Mesenchymal stem cell (in vitro differentiated cells and primary cell): ENCODE data around the gene VENTX.

Source experiments
- DNase-seq: peaks from one replicate; pipeline ENCODE4 v3.0.0-alpha.2; 2013
- H2AFZ ChIP-seq: one replicate; pipeline ENCODE4 v1.6.1; 2013; ENCODE audit warnings: low read depth, mild to moderate bottlenecking, control low read depth, inconsistent platforms, low read length, moderate library complexity
- H2AK5ac ChIP-seq: 2 replicates; pipeline ENCODE4 v1.6.1; 2013; ENCODE audit warnings: low read length, moderate library complexity, mild to moderate bottlenecking, inconsistent platforms; ENCODE audit not compliant: severe bottlenecking
- H2BK120ac ChIP-seq: one replicate; pipeline ENCODE4 v1.6.1; 2013; ENCODE audit warnings: low read depth, mild to moderate bottlenecking, inconsistent platforms, low read length, moderate library complexity
- H2BK12ac ChIP-seq, 2 experiments: one replicate each; pipeline ENCODE4 v1.6.1; 2013; ENCODE audit warnings: inconsistent platforms in 2 of 2, low read length in 2 of 2, mild to moderate bottlenecking in 2 of 2, moderate library complexity in 2 of 2, control low read depth in 1 of 2
- H2BK15ac ChIP-seq: one replicate; pipeline ENCODE4 v1.6.1; 2013; ENCODE audit warnings: mild to moderate bottlenecking, low read depth, inconsistent platforms; ENCODE audit not compliant: poor library complexity, severe bottlenecking
- H2BK5ac ChIP-seq: 2 replicates; pipeline ENCODE4 v1.6.1; 2013; ENCODE audit warnings: low read depth, mild to moderate bottlenecking, low read length, control low read depth, inconsistent platforms; ENCODE audit not compliant: poor library complexity, severe bottlenecking
- H3K14ac ChIP-seq, 2 experiments: one replicate each; pipeline ENCODE4 v1.6.1; 2013; ENCODE audit warnings: inconsistent platforms in 2 of 2, low read length in 2 of 2, control low read depth in 1 of 2, mild to moderate bottlenecking in 1 of 2, moderate library complexity in 1 of 2
- H3K18ac ChIP-seq, 2 experiments: one replicate each; pipeline ENCODE4 v1.6.1; 2013; ENCODE audit warnings: inconsistent platforms in 2 of 2, low read length in 2 of 2, control low read depth in 1 of 2, low read depth in 1 of 2, mild to moderate bottlenecking in 1 of 2
- H3K23ac ChIP-seq, 2 experiments: one replicate each; pipeline ENCODE4 v1.6.1; 2013; ENCODE audit warnings: inconsistent platforms in 2 of 2, low read length in 2 of 2, mild to moderate bottlenecking in 2 of 2, moderate library complexity in 2 of 2, control low read depth in 1 of 2
- H3K27ac ChIP-seq: 2 replicates; pipeline ENCODE4 v1.5.1; 2013; ENCODE audit warnings: mild to moderate bottlenecking, moderate library complexity, low read length, control low read depth, inconsistent platforms; ENCODE audit not compliant: poor library complexity, severe bottlenecking
- H3K27me3 ChIP-seq, 2 experiments: 2 replicates each; pipeline versions ENCODE4 v1.6.1 to v1.7.0; 2013; ENCODE audit warnings: low read length in 2 of 2, mild to moderate bottlenecking in 2 of 2, moderate library complexity in 2 of 2, control low read depth in 1 of 2, inconsistent platforms in 1 of 2; ENCODE audit not compliant: control insufficient read depth in 1 of 2, insufficient read depth in 1 of 2
- H3K36me3 ChIP-seq, 2 experiments: 2 replicates each; pipeline versions ENCODE4 v1.6.1 to v1.7.0; 2013; ENCODE audit warnings: low read length in 2 of 2, control low read depth in 1 of 2, inconsistent platforms in 1 of 2, low read depth in 1 of 2, mild to moderate bottlenecking in 1 of 2; ENCODE audit not compliant: insufficient read depth in 2 of 2, control insufficient read depth in 1 of 2
- H3K4ac ChIP-seq, 2 experiments: one replicate each; pipeline ENCODE4 v1.6.1; 2013; ENCODE audit warnings: inconsistent platforms in 2 of 2, low read length in 2 of 2, mild to moderate bottlenecking in 2 of 2, moderate library complexity in 2 of 2, control low read depth in 1 of 2, low read depth in 1 of 2
- H3K4me1 ChIP-seq: 2 replicates; pipeline ENCODE4 v1.6.1; 2013; ENCODE audit warnings: low read depth, low read length, control low read depth; ENCODE audit not compliant: control insufficient read depth, insufficient read depth
- H3K4me2 ChIP-seq: 2 replicates; pipeline ENCODE4 v1.6.1; 2013; ENCODE audit warnings: low read length, mild to moderate bottlenecking, inconsistent platforms; ENCODE audit not compliant: poor library complexity, severe bottlenecking
- H3K4me3 ChIP-seq, 2 experiments: 2 replicates each; pipeline versions ENCODE4 v1.5.1 to v1.7.0; 2013; ENCODE audit warnings: low read length in 2 of 2, mild to moderate bottlenecking in 2 of 2, control low read depth in 1 of 2, low read depth in 1 of 2; ENCODE audit not compliant: insufficient read depth in 1 of 2
- H3K79me1 ChIP-seq: replicated peaks from 2 replicates; pipeline ENCODE4 v1.6.1; 2013; ENCODE audit warnings: mild to moderate bottlenecking, control low read depth, low read length, inconsistent platforms; ENCODE audit not compliant: poor library complexity, severe bottlenecking
- H3K9ac ChIP-seq: 2 replicates; pipeline ENCODE4 v1.7.0; 2013; ENCODE audit warnings: mild to moderate bottlenecking, low read length, moderate library complexity
- H3K9me3 ChIP-seq: 2 replicates; pipeline ENCODE4 v1.7.0; 2013; ENCODE audit warnings: mild to moderate bottlenecking, low read length; ENCODE audit not compliant: control insufficient read depth
- H4K8ac ChIP-seq: one replicate; pipeline ENCODE4 v1.6.1; 2013; ENCODE audit warnings: inconsistent platforms, mild to moderate bottlenecking, low read length, moderate library complexity
- H4K91ac ChIP-seq: one replicate; pipeline ENCODE4 v1.6.1; 2013; ENCODE audit warnings: mild to moderate bottlenecking, low read length, inconsistent platforms
- WGBS: methylation state at CpG from one replicate; pipeline ENCODE4 v1.1.7; 2013; ENCODE audit warnings: mixed read lengths; 5-methylcytosine and 5-hydroxymethylcytosine counted together

The VENTX gene

GRCh38 chr10:133258066-133258817 is 20.6 kb downstream of the VENTX start:
- no peaks in the 10 kb centered on the region for H3K79me1 ChIP-seq
- WGBS: 77% methylated on average over 20 of the region's 21 CpGs
- H3K4me2 ChIP-seq: peak overlapping the region; percentile 60

GRCh38 chr10:133258818-133259601 is 21.4 kb downstream of the VENTX start:
- H2BK120ac ChIP-seq: peak overlapping the region; percentile 56
- H3K27ac ChIP-seq: peak overlapping the region; percentile 91
- peak overlapping the region; percentile 19 for H2BK5ac ChIP-seq
- H3K14ac ChIP-seq: peak overlapping the region in 1 of 2 experiments; percentile 93
- H3K4ac ChIP-seq: peak overlapping the region; percentile 86 to 87
- DNase-seq: peak; percentile 99
- peak overlapping the region; percentile 1 for H2AFZ ChIP-seq
- WGBS: 26% methylated on average over 24 of the region's 24 CpGs
- peak overlapping the region; percentile 92 to 94 for H3K18ac ChIP-seq
- peak overlapping the region; percentile 93 for H4K8ac ChIP-seq
- no peaks in the 10 kb centered on the region for H3K27me3 ChIP-seq
- H3K4me2 ChIP-seq: no peak overlapping the region
- H3K79me1 ChIP-seq: no peaks in the 10 kb centered on the region
- peak overlapping the region in 1 of 2 experiments; percentile 27 for H3K23ac ChIP-seq
- H3K9ac ChIP-seq: peak overlapping the region; percentile 51
- H3K4me1 ChIP-seq: peaks cover 48% of the 10 kb centered on the region
- H2AK5ac ChIP-seq: peak overlapping the region; percentile 34
- H3K4me3 ChIP-seq: no peak overlapping the region
- peak overlapping the region; percentile 98 for H4K91ac ChIP-seq
- peak overlapping the region; percentile 98 for H2BK12ac ChIP-seq
- peak overlapping the region; percentile 75 for H2BK15ac ChIP-seq
- peaks cover 0 to 3% of the 10 kb centered on the region in 2 experiments for H3K36me3 ChIP-seq
- H3K9me3 ChIP-seq: no peaks in the 10 kb centered on the region

More at GRCh38 chr10:133258066-133258817, 20.6 kb downstream of the VENTX start:
- Histone ChIP-seq H2BK120ac (peak overlapping the region; percentile 56), H2BK15ac (peak overlapping the region; percentile 75), H3K9me3 (no peaks in the 10 kb centered on the region), H2BK12ac (peak overlapping the region; percentile 89 to 98), H3K36me3 (peaks cover 0 to 3% of the 10 kb centered on the region in 2 experiments), H2AFZ (no peak overlapping the region), H3K4ac (peak overlapping the region; percentile 86 to 87), H3K4me3 (no peak overlapping the region), H3K18ac (peak overlapping the region; percentile 92 to 94), H3K9ac (peak overlapping the region; percentile 5), H3K14ac (peak overlapping the region in 1 of 2 experiments; percentile 3), H4K8ac (peak overlapping the region; percentile 93), H2BK5ac (no peak overlapping the region), H3K27me3 (no peaks in the 10 kb centered on the region), H4K91ac (peak overlapping the region; percentile 98), H3K27ac (peak overlapping the region; percentile 91), H3K23ac (peak overlapping the region in 1 of 2 experiments; percentile 27), H3K4me1 (peaks cover 48% of the 10 kb centered on the region), H2AK5ac (peak overlapping the region; percentile 34)
- no peak for DNase-seq

- H3K27me3 ChIP-seq: no peaks in the 10 kb centered on the region
- H2AK5ac ChIP-seq: peak overlapping the region; percentile 38
- H3K9ac ChIP-seq: peak overlapping the region; percentile 51
- H3K23ac ChIP-seq: no peak overlapping the region
- H3K4me2 ChIP-seq: no peak overlapping the region
- H3K18ac ChIP-seq: peak overlapping the region; percentile 85 to 87
- no peaks in the 10 kb centered on the region for H3K79me1 ChIP-seq
- H2BK5ac ChIP-seq: no peak overlapping the region
- peak overlapping the region; percentile 97 for H4K91ac ChIP-seq
- peaks cover 0 to 3% of the 10 kb centered on the region in 2 experiments for H3K36me3 ChIP-seq
- H3K9me3 ChIP-seq: no peaks in the 10 kb centered on the region
- H2BK12ac ChIP-seq: peak overlapping the region; percentile 88 to 98
- DNase-seq: no peak
- H3K4me3 ChIP-seq: no peak overlapping the region
- peak overlapping the region; percentile 79 for H3K27ac ChIP-seq
- H2AFZ ChIP-seq: peak overlapping the region; percentile 21
- peak overlapping the region; percentile 93 for H4K8ac ChIP-seq
- peak overlapping the region; percentile 52 to 81 for H3K4ac ChIP-seq
- WGBS: 67% methylated on average over 12 of the region's 12 CpGs
- H2BK120ac ChIP-seq: peak overlapping the region; percentile 15
- H2BK15ac ChIP-seq: peak overlapping the region; percentile 82
- peaks cover 48% of the 10 kb centered on the region for H3K4me1 ChIP-seq
- H3K14ac ChIP-seq: peak overlapping the region in 1 of 2 experiments; percentile 31
Observed at GRCh38 chr10:133259602-133259989, 21.9 kb downstream of the VENTX start.
